Smooth muscle cell (in vitro differentiated cells): ENCODE results near the gene SERPINA3. TPM values are rescaled to one million over a fixed set of nuclear protein-coding genes. Genes with fewer than 3 reads are reported as not detected.
A peak's percentile ranks its signal among the peaks of the same experiment; 100 is the strongest.

Experiments used
- DNase-seq: peaks from one replicate; lab custom pipeline; 2025; ENCODE audit not compliant: unreplicated experiment; lab: John Stamatoyannopoulos, UW
- H2AFZ ChIP-seq: fragments of 200-600 bp; sonication (generic); 2 replicates; pipeline ENCODE4 v1.6.0; 2016; ENCODE audit warnings: antibody characterized with exemption, low read depth, mild to moderate bottlenecking
- H3F3A ChIP-seq: fragments of 200-600 bp; sonication (generic); 2 replicates; pipeline ENCODE4 v1.6.0; 2017; ENCODE audit warnings: antibody characterized with exemption, low read depth
- H3K27ac ChIP-seq: fragments of 200-600 bp; sonication (generic); 2 replicates; pipeline ENCODE4 v1.5.1; 2016; ENCODE audit warnings: low read depth, mild to moderate bottlenecking
- H3K27me3 ChIP-seq: fragments of 200-600 bp; sonication (generic); 2 replicates; pipeline ENCODE4 v1.6.1; 2016; ENCODE audit warnings: low read depth, mild to moderate bottlenecking
- H3K36me3 ChIP-seq: fragments of 200-600 bp; sonication (generic); 2 replicates; pipeline ENCODE4 v1.5.1; 2016; ENCODE audit warnings: low read depth
- H3K4me1 ChIP-seq: fragments of 200-600 bp; sonication (generic); 2 replicates; pipeline ENCODE4 v1.5.1; 2016; ENCODE audit warnings: low read depth
- H3K4me2 ChIP-seq: fragments of 200-600 bp; sonication (generic); 2 replicates; pipeline ENCODE4 v1.6.0; 2016; ENCODE audit warnings: mild to moderate bottlenecking
- H3K4me3 ChIP-seq: fragments of 200-600 bp; sonication (generic); 2 replicates; pipeline ENCODE4 v1.5.1; 2016; ENCODE audit warnings: mild to moderate bottlenecking
- H3K79me2 ChIP-seq: fragments of 200-600 bp; sonication (generic); 2 replicates; pipeline ENCODE4 v1.6.0; 2016; ENCODE audit warnings: low read depth, mild to moderate bottlenecking
- H3K9ac ChIP-seq: fragments of 200-600 bp; sonication (generic); 2 replicates; pipeline ENCODE4 v1.6.0; 2016; ENCODE audit warnings: low read depth
- H3K9me3 ChIP-seq: fragments of 200-600 bp; sonication (generic); replicated peaks from 2 replicates; pipeline ENCODE4 v1.5.1; 2016; ENCODE audit warnings: low read depth
- H4K20me1 ChIP-seq: fragments of 200-600 bp; sonication (generic); 2 replicates; pipeline ENCODE4 v1.6.0; 2016; ENCODE audit warnings: low read depth
- CTCF ChIP-seq: fragments of 200-600 bp; sonication (generic); IDR thresholded peaks from 2 replicates; pipeline ENCODE4 v1.5.1; 2017; ENCODE audit warnings: borderline replicate concordance, mild to moderate bottlenecking, antibody characterized with exemption; ENCODE audit not compliant: insufficient read depth, poor library complexity, severe bottlenecking
- WGBS: methylation state at CpG from one replicate; pipeline ENCODE4 v1.1.7; 2016; ENCODE audit warnings: low lambda C conversion rate; 5-methylcytosine and 5-hydroxymethylcytosine counted together
- polyA plus RNA-seq: library from polyadenylated mRNA; unstranded; fragments of >200 nt; fragmentation: Nextera tagmentation; extraction: Ambion mirVana; gene quantifications from 2 replicates; pipeline ENCODE4 v1.2.1, GENCODE V29; 2016
- total RNA-seq: library from RNA; depleted of rRNA; stranded (reverse); fragments of >200 nt; gene quantifications from 2 replicates; pipeline ENCODE4 v1.2.3, GENCODE V29; 2014

Gene SERPINA3
- total and polyA plus RNA-seq, 2 experiments from 2014 or later, result 0.45 to 3.2 TPM

GRCh38 chr14:94643316-94644101, 31.3 kb downstream of the SERPINA3 start:
- no peak for TF ChIP-seq CTCF
- DNase-seq, result no peak
- H4K20me1 ChIP-seq, result no peaks in the 10 kb centered on the region

GRCh38 chr14:94644102-94644535, 31.9 kb downstream of the SERPINA3 start:
- H3K4me1 ChIP-seq, result no peaks in the 10 kb centered on the region
- no peaks in the 10 kb centered on the region for H4K20me1 ChIP-seq
- no peaks in the 10 kb centered on the region for H3K79me2 ChIP-seq
- no peak overlapping the region for H3K9ac ChIP-seq
- no peak overlapping the region for H2AFZ ChIP-seq
- TF ChIP-seq CTCF, result no peak
- H3K27ac ChIP-seq, result no peak overlapping the region
- no peak overlapping the region for H3K4me2 ChIP-seq
- DNase-seq, result no peak
- H3K9me3 ChIP-seq, result no peaks in the 10 kb centered on the region
- 93% methylated on average over 4 of the region's 4 CpGs for WGBS
- no peak overlapping the region for H3K4me3 ChIP-seq
- H3K36me3 ChIP-seq, result no peaks in the 10 kb centered on the region
- H3K27me3 ChIP-seq, result no peaks in the 10 kb centered on the region
- no peaks in the 10 kb centered on the region for H3F3A ChIP-seq

More at GRCh38 chr14:94643316-94644101, 31.3 kb downstream of the SERPINA3 start:
- H3K27ac ChIP-seq, result no peak overlapping the region
- 93% methylated on average over 18 of the region's 18 CpGs for WGBS
- no peaks in the 10 kb centered on the region for H3F3A ChIP-seq
- no peak overlapping the region for H3K4me2 ChIP-seq
- H2AFZ ChIP-seq, result no peak overlapping the region
- no peaks in the 10 kb centered on the region for H3K36me3 ChIP-seq
- H3K4me1 ChIP-seq, result no peaks in the 10 kb centered on the region
- H3K27me3 ChIP-seq, result no peaks in the 10 kb centered on the region
- no peak overlapping the region for H3K4me3 ChIP-seq
- H3K9me3 ChIP-seq, result no peaks in the 10 kb centered on the region
- no peak overlapping the region for H3K9ac ChIP-seq
- no peaks in the 10 kb centered on the region for H3K79me2 ChIP-seq

- H3K9ac ChIP-seq, result no peak overlapping the region
- WGBS, result 96% methylated on average over 2 of the region's 2 CpGs
- no peaks in the 10 kb centered on the region for H3F3A ChIP-seq
- H3K27ac ChIP-seq, result no peak overlapping the region
- H3K79me2 ChIP-seq, result no peaks in the 10 kb centered on the region
- no peak overlapping the region for H3K4me3 ChIP-seq
- TF ChIP-seq CTCF, result no peak
- no peak for DNase-seq
- H4K20me1 ChIP-seq, result no peaks in the 10 kb centered on the region
- H3K27me3 ChIP-seq, result no peaks in the 10 kb centered on the region
- H3K36me3 ChIP-seq, result no peaks in the 10 kb centered on the region
- H3K4me2 ChIP-seq, result no peak overlapping the region
- H3K9me3 ChIP-seq, result no peaks in the 10 kb centered on the region
- no peaks in the 10 kb centered on the region for H3K4me1 ChIP-seq
- H2AFZ ChIP-seq, result no peak overlapping the region
Observed at GRCh38 chr14:94646066-94646465, 33.9 kb downstream of the SERPINA3 start.

GRCh38 chr14:94646481-94646880, 34.3 kb downstream of the SERPINA3 start:
- Histone ChIP-seq H2AFZ (peak overlapping the region; percentile 7), H4K20me1 (no peaks in the 10 kb centered on the region), H3K9ac (no peak overlapping the region), H3F3A (no peaks in the 10 kb centered on the region), H3K4me1 (no peaks in the 10 kb centered on the region), H3K79me2 (no peaks in the 10 kb centered on the region), H3K36me3 (no peaks in the 10 kb centered on the region), H3K4me2 (no peak overlapping the region), H3K27ac (peak overlapping the region; percentile 47), H3K4me3 (no peak overlapping the region), H3K27me3 (no peaks in the 10 kb centered on the region), H3K9me3 (no peaks in the 10 kb centered on the region)
- TF ChIP-seq CTCF, result no peak
- no peak for DNase-seq
- WGBS, result 23% methylated on average over 5 of the region's 5 CpGs
